OCI-LY3 (cell line): ENCODE measurements around the gene NR0B2.

Source experiments
- H2AFZ ChIP-seq: fragments of 200-600, 300-600 bp; shearing (Covaris generic); 2 replicates; pipeline ENCODE4 v1.6.0; 2014; ENCODE audit warnings: antibody characterized with exemption, low read depth, low read length
- H3K27ac ChIP-seq: fragments of 200-600, 300-600 bp; sonication (generic); 2 replicates; pipeline ENCODE4 v1.5.1; 2014; ENCODE audit warnings: mild to moderate bottlenecking, low read length, moderate library complexity, mixed read lengths
- H3K27me3 ChIP-seq: fragments of 200-600, 300-600 bp; sonication (generic); 2 replicates; pipeline ENCODE4 v1.6.1; 2014; ENCODE audit warnings: low read depth, low read length, mixed read lengths
- H3K36me3 ChIP-seq: fragments of 200-600, 300-600 bp; sonication (generic); replicated peaks from 2 replicates; pipeline ENCODE3; 2014; ENCODE audit warnings: low read depth, low read length, mixed read lengths
- H3K4me1 ChIP-seq: fragments of 300-600, 200-600 bp; sonication (generic); 2 replicates; pipeline ENCODE4 v1.6.1; 2014; ENCODE audit warnings: low read length, mixed read lengths
- H3K4me2 ChIP-seq: fragments of 200-600, 300-600 bp; sonication (generic); 2 replicates; pipeline ENCODE4 v1.6.1; 2014; ENCODE audit warnings: low read length, mixed read lengths
- H3K4me3 ChIP-seq: fragments of 300-600, 200-600 bp; sonication (generic); 2 replicates; pipeline ENCODE4 v1.5.1; 2014; ENCODE audit warnings: antibody characterized with exemption, mild to moderate bottlenecking, low read length, moderate library complexity
- H3K79me2 ChIP-seq: fragments of 300-600, 200-600 bp; shearing (Covaris generic); 2 replicates; pipeline ENCODE4 v1.6.1; 2014; ENCODE audit warnings: mild to moderate bottlenecking, low read length, mixed read lengths
- H3K9ac ChIP-seq: fragments of 300-600, 200-600 bp; shearing (Covaris generic); 2 replicates; pipeline ENCODE4 v1.6.0; 2014; ENCODE audit warnings: mild to moderate bottlenecking, low read length, moderate library complexity
- H3K9me3 ChIP-seq: fragments of 200-600, 300-600 bp; shearing (Covaris generic); 2 replicates; pipeline ENCODE4 v1.6.1; 2014; ENCODE audit warnings: low read length, mixed read lengths; ENCODE audit not compliant: insufficient read depth
- H4K20me1 ChIP-seq: fragments of 200-600, 300-600 bp; sonication (generic); 2 replicates; pipeline ENCODE4 v1.6.1; 2016; ENCODE audit warnings: low read length, mixed read lengths; ENCODE audit not compliant: insufficient read depth
- EZH2phosphoT487 ChIP-seq: fragments of 200-600 bp; shearing (Covaris generic); IDR thresholded peaks from 2 replicates; pipeline ENCODE4 v1.6.1; 2018; ENCODE audit warnings: antibody characterized with exemption, mixed run types, low read depth
- TF ChIP-seq, protein P1 (sequence below): fragments of 200-600, 300-600 bp; sonication (generic); IDR thresholded peaks from 2 replicates; pipeline ENCODE4 v1.5.1; 2014; ENCODE audit warnings: antibody characterized with exemption, low read length, low read depth

NR0B2 gene

DNA sequence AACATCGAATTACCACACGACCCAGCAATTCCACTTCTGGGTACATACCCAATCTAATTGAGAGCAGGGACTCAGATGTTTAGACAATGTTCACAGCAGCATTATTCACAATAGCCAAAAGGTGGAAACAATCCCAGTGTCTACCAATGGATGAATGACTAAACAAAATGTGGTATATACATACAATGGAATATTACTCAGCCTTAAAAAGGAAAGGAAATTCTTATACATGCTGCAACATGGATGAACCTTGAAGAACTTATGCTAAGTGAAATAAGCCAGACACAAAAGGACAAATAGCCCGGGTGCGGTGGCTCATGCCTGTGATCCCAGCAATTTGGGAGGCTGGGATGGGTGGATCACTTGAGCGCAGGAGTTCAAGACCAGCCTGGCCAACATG, 39.6 kb upstream of the NR0B2 start:
- Histone ChIP-seq H4K20me1 (no peaks in the 10 kb centered on the region), H3K9me3 (no peaks in the 10 kb centered on the region), H3K27ac (no peak overlapping the region), H3K36me3 (no peaks in the 10 kb centered on the region), H3K4me1 (no peaks in the 10 kb centered on the region), H2AFZ (no peak overlapping the region), H3K79me2 (no peaks in the 10 kb centered on the region), H3K27me3 (no peaks in the 10 kb centered on the region), H3K4me3 (no peak overlapping the region), H3K9ac (no peak overlapping the region), H3K4me2 (no peak overlapping the region)
- TF ChIP-seq, protein P1, sequence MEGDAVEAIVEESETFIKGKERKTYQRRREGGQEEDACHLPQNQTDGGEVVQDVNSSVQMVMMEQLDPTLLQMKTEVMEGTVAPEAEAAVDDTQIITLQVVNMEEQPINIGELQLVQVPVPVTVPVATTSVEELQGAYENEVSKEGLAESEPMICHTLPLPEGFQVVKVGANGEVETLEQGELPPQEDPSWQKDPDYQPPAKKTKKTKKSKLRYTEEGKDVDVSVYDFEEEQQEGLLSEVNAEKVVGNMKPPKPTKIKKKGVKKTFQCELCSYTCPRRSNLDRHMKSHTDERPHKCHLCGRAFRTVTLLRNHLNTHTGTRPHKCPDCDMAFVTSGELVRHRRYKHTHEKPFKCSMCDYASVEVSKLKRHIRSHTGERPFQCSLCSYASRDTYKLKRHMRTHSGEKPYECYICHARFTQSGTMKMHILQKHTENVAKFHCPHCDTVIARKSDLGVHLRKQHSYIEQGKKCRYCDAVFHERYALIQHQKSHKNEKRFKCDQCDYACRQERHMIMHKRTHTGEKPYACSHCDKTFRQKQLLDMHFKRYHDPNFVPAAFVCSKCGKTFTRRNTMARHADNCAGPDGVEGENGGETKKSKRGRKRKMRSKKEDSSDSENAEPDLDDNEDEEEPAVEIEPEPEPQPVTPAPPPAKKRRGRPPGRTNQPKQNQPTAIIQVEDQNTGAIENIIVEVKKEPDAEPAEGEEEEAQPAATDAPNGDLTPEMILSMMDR: no peak
- no peak for TF ChIP-seq EZH2phosphoT487

DNA sequence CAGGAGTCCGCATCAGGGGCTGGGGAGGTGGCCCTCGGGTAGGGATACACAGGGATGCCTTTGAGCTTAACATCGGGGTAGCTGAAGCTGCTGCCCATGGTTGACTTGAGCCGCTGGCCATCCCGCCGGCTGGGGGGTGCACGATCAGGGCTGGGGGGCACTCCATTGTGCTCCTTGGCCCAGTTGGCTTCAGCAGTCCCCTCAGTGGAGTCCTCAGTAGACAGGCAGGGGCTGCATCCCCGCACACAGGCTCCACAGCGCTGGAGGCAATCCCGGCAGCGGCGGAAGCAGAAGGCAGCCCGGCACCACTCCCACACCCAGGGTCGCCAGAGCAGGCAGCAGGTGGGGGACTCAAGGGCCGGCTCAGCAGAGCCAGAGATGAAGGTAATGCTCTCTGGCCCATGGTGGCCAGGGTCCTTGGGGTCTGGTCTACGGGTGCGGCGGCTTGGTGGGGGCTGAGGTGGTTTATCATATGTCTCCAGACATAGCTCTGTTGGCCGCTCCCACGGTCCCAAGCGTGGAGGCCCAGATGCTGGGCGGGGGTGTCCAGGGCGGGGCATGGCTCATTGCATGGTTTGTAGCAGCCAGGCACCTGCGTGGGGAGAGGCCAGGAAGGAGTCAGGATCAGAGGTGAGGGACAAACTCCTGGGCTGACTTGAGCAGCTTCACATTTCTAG, 38.2 kb upstream of the NR0B2 start:
- Histone ChIP-seq H3K4me2 (no peak overlapping the region), H4K20me1 (no peaks in the 10 kb centered on the region), H3K79me2 (no peaks in the 10 kb centered on the region), H2AFZ (no peak overlapping the region), H3K9ac (no peak overlapping the region), H3K9me3 (no peaks in the 10 kb centered on the region), H3K27ac (no peak overlapping the region), H3K4me3 (no peak overlapping the region), H3K27me3 (no peaks in the 10 kb centered on the region), H3K36me3 (no peaks in the 10 kb centered on the region), H3K4me1 (no peaks in the 10 kb centered on the region)
- TF ChIP-seq, protein P1: no peak
- no peak for TF ChIP-seq EZH2phosphoT487

DNA sequence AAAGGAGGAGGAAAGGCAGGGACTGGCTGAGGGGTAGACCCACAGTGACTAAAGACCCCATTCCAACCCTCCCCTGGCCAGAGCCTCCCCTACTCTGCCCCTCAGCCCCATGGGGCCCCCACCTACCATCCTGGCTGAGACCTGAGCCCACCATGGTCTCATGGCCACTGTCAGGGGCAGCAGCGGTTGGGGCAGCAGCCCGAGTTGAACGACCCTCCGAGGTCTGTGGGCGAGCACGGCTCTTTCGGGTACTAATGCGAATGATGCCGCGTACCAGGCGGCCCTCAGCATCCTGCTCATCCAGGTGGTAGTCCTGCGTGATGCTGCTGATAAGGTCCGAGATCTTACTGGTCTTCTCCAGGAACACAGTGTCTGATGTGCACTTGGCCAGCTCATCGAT, 37.4 kb upstream of the NR0B2 start:
- Histone ChIP-seq H3K4me2 (no peak overlapping the region), H3K4me1 (no peaks in the 10 kb centered on the region), H3K79me2 (no peaks in the 10 kb centered on the region), H3K36me3 (no peaks in the 10 kb centered on the region), H3K9me3 (no peaks in the 10 kb centered on the region), H2AFZ (no peak overlapping the region), H3K4me3 (no peak overlapping the region), H3K27me3 (no peaks in the 10 kb centered on the region), H4K20me1 (no peaks in the 10 kb centered on the region), H3K9ac (no peak overlapping the region), H3K27ac (no peak overlapping the region)
- TF ChIP-seq, protein P1: no peak
- no peak for TF ChIP-seq EZH2phosphoT487

DNA sequence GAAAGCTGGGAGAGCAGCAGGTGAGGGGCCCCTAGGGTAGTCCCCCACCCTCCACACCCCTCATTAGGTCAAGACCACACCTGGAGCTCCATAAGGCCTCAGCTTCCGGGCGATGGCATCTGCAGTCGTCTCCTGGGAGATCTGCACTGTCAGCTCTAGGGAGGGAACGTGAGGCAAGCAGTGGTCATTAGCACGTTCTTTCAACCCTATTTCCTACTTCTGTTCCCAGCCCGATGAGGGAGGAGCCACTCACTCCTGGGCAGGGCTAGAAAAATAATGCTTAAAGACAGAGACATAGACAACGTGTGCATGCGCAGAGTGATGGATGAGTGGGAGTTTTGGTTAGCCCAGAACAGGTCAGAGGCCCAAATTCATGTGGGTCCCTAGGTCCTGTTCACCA, 36.8 kb upstream of the NR0B2 start:
- Histone ChIP-seq H3K9me3 (no peaks in the 10 kb centered on the region), H3K4me3 (no peak overlapping the region), H3K9ac (no peak overlapping the region), H3K79me2 (no peaks in the 10 kb centered on the region), H3K36me3 (no peaks in the 10 kb centered on the region), H4K20me1 (no peaks in the 10 kb centered on the region), H3K4me2 (no peak overlapping the region), H3K27me3 (no peaks in the 10 kb centered on the region), H3K4me1 (no peaks in the 10 kb centered on the region), H2AFZ (no peak overlapping the region), H3K27ac (no peak overlapping the region)
- TF ChIP-seq, protein P1: no peak
- TF ChIP-seq EZH2phosphoT487: no peak
